GM19452 (cell line): ENCODE results near the gene KANSL1.
"Not testable (repeated sequence)": the region's sequence is repeated elsewhere in the genome, so short reads cannot be mapped to it uniquely, and the experiment has no call there.

ENCODE experiments used
- ATAC-seq: cut with Tn5 transposase; IDR thresholded peaks from one replicate; pipeline ENCODE4 v1.9.1; 2021; ENCODE audit not compliant: unreplicated experiment

KANSL1 gene

GRCh38 chr17:46026166-46027047 lies 166.8 kb downstream of the KANSL1 start:
- ATAC-seq = no peak

GRCh38 chr17:46025510-46026165 lies 167.6 kb downstream of the KANSL1 start:
- ATAC-seq = no peak

GRCh38 chr17:46025060-46025459 lies 168.2 kb downstream of the KANSL1 start:
- no peak for ATAC-seq

- no peak for ATAC-seq
Measured at GRCh38 chr17:46024590-46024989, 168.6 kb downstream of the KANSL1 start.

- ATAC-seq = no peak
Measured at GRCh38 chr17:46023783-46024388, 169.3 kb downstream of the KANSL1 start.

- not testable (repeated sequence) for ATAC-seq
Measured at GRCh38 chr17:46023366-46023765, 169.9 kb downstream of the KANSL1 start.

- ATAC-seq = no peak
Measured at GRCh38 chr17:46020998-46021397, 172.2 kb downstream of the KANSL1 start.

- ATAC-seq = peak; percentile 75
Measured at GRCh38 chr17:46020023-46020761, 173.0 kb downstream of the KANSL1 start.

- not testable (repeated sequence) for ATAC-seq
Measured at GRCh38 chr17:46019408-46019925, 173.8 kb downstream of the KANSL1 start.

GRCh38 chr17:46013502-46014165 lies 179.6 kb downstream of the KANSL1 start:
- no peak for ATAC-seq

- no peak for ATAC-seq
Measured at GRCh38 chr17:46013127-46013501, 180.1 kb downstream of the KANSL1 start.

- ATAC-seq = no peak
Measured at GRCh38 chr17:46012506-46013079, 180.6 kb downstream of the KANSL1 start.

- no peak for ATAC-seq
Measured at GRCh38 chr17:46011711-46012505, 181.3 kb downstream of the KANSL1 start.

GRCh38 chr17:46010597-46011186 lies 182.5 kb downstream of the KANSL1 start:
- no peak for ATAC-seq

GRCh38 chr17:46009681-46010596 lies 183.3 kb downstream of the KANSL1 start:
- ATAC-seq = no peak

GRCh38 chr17:46008591-46008990 lies 184.6 kb downstream of the KANSL1 start:
- ATAC-seq = no peak

- no peak for ATAC-seq
Measured at GRCh38 chr17:46007461-46007965, 185.7 kb downstream of the KANSL1 start.

- ATAC-seq = not testable (repeated sequence)
Measured at GRCh38 chr17:46006082-46006481, 187.1 kb downstream of the KANSL1 start.
